Testis (tissue), 2 donors: ENCODE measurements around the gene URB1.

Source experiments
- POLR2A ChIP-seq: fragments of 450-650 bp; IDR thresholded peaks from one replicate; pipeline ENCODE4 v1.6.1; 2017; ENCODE audit warnings: antibody characterized with exemption, mild to moderate bottlenecking, moderate library complexity
- TF ChIP-seq, protein P1 (sequence below), 3 experiments: fragments of 450-650 bp in 2 of 3; fragments of 200-600 bp in 1 of 3; sonication (generic) in 1 of 3; IDR thresholded peaks; one replicate each; pipeline ENCODE4 v1.5.1; 2016 to 2019; ENCODE audit warnings: antibody characterized with exemption in 3 of 3, mild to moderate bottlenecking in 2 of 3, moderate library complexity in 1 of 3

- TF ChIP-seq, protein P1, sequence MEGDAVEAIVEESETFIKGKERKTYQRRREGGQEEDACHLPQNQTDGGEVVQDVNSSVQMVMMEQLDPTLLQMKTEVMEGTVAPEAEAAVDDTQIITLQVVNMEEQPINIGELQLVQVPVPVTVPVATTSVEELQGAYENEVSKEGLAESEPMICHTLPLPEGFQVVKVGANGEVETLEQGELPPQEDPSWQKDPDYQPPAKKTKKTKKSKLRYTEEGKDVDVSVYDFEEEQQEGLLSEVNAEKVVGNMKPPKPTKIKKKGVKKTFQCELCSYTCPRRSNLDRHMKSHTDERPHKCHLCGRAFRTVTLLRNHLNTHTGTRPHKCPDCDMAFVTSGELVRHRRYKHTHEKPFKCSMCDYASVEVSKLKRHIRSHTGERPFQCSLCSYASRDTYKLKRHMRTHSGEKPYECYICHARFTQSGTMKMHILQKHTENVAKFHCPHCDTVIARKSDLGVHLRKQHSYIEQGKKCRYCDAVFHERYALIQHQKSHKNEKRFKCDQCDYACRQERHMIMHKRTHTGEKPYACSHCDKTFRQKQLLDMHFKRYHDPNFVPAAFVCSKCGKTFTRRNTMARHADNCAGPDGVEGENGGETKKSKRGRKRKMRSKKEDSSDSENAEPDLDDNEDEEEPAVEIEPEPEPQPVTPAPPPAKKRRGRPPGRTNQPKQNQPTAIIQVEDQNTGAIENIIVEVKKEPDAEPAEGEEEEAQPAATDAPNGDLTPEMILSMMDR (IDR thresholded peaks at IDR 0.05): no peak
- TF ChIP-seq POLR2A: no peak
Measured at GRCh38 chr21:32426066-32426465, 33.3 kb upstream of the URB1 start.
